HG02981 (cell line): ENCODE measurements around the gene HOXB4.

Source experiments
- ATAC-seq: cut with Tn5 transposase; IDR thresholded peaks from one replicate; pipeline ENCODE4 v1.9.1; 2021; ENCODE audit warnings: mild to moderate bottlenecking, moderate library complexity; ENCODE audit not compliant: unreplicated experiment

The HOXB4 gene

DNA sequence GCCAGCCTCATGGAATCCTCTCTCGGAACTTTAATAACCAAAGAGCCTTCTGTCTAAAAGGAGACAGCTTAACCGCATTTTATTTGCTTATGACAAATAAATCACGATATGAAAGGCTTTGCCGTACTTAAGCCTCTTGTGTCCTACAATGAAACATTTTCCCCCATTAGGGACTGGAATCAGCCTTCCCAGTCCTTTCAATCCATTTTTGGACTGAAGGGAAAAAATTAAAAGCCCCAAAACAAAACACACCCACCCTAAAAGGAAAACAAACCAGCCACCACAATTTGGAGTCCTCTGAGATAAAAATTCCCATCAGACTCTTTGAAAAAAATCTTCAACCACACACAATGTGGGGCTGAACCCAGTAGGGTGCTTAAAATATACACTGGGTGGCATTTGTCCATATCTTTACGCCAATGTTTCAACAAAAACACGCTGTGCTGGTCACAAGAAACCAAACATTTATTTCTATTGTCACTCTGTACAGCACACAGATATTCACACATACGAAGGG, 3.0 kb downstream of the HOXB4 start:
- no peak for ATAC-seq

DNA sequence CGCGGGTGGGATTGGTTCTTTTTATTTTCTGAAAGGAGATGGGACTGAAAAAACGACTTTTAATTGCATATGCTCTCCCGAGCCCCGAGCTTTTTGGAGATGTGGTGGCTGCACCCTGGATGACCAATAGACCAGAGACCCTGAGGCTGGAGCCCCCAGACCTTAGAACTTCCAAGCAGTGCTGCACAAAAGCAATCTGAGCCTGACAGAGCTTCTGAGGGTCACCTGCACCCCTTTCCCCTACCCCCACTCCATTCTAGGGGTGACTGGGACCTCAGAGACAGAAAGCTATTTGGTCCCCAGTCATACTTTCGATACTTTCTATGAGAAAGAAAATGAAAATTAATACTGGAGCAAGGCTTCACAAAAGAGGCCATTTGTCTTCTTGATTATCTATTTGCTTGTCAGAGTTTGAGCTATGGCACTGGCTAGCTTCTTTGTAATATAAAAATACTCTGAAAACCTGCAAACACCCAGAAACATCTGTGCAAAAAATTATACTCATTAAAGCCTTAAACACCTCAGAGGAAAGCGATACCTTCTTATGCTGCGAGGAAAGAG, 3.6 kb downstream of the HOXB4 start:
- ATAC-seq = no peak

DNA sequence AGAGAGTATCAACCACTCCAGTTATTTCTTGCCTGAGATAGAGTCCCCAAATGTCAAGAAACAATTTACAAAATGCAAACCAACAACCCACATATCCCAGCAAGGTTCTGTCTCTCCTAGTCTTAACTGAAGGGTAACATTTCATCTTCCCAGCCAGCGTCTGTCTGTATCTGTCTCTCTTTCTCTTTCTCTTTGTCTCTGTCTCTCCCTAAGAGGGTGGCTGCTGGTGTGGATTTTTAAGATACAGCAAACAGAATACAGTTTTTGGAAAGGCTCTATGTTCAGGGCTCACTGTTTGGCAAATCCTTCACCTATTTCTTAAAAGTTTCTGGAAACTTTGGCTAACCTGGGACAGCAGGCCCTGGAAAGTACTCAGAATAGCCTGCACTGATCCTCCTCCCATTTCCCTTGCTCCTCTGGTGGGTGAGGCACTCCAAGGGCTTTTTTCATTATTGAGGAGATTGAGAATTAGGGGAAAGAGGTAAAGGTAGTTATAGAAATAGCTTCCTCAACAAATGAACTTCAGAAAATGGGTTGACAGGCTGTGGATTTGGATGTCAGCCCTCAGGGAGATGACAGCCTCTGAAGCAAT, 6.2 kb downstream of the HOXB4 start:
- no peak for ATAC-seq

DNA sequence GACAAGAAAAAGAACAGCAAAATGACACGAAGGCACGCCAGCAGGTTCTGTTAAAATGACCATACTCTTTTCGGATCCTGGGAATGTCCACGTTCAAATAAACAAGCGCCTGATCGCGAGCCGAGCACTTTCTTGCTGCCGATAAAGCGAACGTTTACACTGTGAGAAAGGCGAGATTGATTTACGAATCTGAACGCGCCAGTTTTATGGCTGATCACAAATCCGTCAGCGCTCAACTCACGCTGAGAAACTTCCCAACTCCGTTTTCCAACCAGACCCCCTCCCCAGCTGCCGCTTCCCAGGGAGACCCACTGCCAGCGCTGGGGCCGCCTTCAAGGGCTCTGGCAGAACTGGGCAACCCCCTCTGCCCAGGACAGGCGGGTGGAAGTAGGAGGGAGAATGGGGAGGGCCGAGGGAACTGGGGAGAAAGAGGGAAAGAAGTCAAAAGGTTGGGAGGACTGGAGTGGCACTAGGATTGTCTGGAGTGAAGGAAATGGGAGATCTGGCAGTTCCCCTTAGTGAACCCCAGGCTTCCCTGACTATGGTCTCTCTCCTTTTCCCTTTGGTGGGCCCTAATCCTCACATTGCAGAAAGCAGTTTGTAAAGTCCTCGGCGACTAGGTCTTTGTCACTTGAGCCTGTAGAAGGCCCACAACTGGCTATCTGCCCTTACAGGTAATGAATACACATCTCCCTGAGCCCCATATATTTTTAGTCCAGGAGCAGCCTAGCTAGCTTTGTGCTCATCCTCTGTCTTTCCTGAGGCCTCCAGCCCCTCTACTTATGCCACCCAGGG, 6.9 kb downstream of the HOXB4 start:
- ATAC-seq = no peak

DNA sequence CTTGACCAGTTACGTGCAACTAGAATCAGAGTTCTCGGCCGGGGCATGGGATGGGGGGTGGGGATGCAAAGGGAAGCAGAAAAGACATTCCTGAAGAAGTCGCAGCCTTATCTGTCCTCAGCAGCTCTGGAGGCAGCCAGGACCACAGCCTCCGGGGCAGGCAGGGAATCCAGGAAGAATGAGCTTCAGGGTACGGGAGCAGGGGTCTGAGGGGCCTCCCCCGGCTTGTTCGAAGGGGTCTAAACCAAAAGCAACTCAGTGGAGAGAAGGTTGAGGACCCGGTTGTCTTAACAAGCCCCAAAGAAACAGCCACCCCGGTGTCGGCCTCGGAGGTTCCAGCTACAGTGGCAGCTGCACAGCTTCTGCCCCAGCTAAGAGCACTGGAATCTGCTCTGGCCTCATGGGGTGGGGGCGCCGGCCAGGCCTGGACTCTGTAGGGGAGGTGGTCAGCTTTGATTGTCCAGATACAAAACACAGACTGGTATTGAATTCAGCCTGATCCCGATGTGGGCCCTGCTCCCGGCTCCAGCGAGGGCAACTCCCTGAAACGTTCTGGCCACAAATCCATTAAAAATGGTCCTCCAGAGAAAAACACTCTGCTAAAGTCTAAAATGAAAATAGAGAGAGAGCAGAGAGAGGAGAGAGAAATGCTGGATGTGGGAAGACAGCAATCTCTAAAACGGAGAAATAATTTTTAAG, 7.7 kb downstream of the HOXB4 start:
- no peak for ATAC-seq

DNA sequence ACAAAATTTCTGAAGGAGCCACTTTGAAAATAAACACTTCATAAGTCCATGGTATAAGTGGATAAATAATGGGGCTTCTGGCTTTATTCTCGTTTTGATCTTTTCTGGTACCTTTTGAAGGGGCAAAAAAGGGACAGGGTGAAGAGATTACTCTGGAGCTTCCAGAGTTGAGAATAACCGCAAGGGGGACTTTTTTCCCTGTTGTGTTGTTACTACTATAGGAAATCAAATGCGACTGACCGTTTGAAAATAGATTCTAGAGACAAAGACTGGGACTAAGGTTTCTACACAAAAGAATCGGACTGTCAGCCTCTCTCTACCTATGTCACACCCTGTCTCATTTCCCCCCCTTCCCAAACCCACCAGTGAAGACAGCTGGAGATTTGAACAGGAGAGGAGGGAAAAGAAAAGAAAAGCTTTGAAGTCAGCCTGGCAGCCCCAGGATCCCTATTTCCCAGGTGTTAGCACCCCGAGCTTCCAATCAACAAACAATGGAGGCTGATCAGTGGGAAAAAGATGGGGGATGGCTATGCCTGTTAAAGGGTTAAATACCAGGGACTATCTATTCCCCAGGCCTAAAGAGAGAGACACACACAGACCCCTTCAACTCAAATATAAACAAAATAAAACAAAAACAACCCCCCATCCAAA, 8.4 kb downstream of the HOXB4 start:
- no peak for ATAC-seq

DNA sequence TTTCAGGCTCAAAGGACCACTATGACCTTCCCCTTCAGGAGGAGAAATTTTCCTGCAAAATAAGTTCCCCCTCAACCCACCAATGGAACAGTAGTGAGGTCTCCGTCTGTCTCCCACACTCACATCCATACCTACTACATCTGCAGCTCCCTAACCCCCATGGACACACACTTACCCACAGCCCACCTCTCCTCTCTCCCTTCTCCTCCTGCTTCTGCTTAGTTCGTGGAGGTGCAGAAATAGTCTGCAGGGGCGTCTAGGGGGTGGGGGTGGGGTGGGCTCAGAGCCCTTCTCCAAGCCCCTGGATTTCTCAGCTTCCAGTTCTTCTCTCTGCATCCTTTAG, 8.9 kb downstream of the HOXB4 start:
- ATAC-seq = no peak

DNA sequence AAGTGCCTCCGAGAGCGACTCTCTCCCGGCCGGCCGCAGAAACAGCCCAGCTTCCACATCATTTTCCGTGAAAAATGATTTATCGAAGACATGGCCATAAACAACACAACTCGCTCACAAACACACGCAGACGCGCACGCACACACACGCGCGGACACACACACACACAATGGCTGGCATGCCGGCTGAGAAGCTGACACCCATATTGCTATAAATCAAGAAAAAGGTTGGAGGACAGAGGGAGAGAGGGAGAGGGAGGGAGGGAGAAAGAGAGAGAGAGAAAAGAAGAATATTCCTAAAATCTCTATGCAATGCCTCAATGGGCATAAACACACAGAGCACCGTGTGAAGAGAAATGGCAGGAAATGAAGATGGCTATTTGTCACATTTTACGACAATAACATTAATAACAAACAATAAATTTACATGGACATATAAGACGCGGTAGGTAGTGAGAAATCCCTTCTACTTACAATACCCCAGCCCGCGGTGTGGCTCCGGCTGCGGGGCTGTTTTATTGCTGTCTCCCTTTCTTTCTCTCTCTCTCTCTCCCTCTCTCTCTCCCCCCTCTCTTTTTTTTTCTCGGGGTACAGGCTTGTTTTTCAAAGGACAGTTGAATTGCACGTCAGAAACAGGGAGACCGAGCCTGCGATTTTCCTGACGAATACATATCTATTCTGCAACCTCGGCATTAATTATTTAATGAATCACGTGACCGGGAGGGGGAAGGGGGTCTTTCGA, 9.5 kb downstream of the HOXB4 start:
- no peak for ATAC-seq

DNA sequence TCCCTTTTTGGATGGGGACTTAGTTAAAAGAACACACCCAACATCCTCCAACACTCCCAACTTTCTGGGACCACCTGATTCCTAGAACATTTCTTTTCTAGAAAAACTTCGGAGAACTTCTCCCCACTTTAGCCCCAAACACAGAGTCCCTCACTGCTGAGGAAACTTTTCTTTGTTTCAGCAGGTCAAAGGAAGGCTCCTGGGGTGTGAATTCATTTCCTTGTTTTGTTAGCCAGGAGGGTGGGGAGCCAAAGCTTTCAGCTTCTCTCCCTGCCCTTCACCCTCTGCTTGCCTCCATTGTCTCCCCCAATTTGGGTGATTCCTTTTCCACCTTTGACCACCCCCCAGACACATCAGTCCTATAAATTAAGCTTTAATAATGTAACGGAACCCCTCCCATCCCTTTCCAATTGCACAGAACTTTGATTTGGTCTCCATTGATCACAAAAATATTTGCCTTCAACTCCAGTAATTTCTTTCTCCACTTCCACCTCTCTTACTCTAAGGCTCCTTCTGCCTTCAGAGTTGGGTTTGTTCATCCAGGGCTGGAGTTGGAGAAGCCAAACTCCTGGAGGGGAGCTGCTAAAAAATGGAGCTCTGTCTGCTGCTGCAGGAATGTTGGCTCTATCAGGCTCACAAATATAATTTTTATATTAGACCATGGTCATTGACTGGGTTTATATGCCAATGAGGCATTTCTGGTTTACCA, 10.3 kb downstream of the HOXB4 start:
- ATAC-seq = no peak

DNA sequence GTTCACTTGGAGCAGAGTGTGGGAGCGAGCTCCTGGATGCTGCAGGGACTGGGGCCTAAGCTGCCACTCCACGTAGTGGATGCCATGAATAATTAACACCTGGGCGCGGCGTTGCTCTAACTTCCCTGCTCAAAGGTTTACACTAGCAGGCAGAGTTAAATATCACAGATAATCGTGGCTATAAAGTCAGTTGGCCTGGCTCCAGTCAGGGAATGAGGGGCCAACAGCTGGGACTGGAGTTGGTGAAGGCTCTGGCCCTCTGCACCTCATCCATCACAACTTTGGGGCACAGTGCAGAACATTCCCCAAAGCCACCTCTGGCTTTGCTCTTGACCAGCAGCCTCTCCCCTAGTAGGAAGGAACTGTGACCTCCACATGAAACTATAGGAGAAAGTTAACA, 10.9 kb downstream of the HOXB4 start:
- no peak for ATAC-seq

DNA sequence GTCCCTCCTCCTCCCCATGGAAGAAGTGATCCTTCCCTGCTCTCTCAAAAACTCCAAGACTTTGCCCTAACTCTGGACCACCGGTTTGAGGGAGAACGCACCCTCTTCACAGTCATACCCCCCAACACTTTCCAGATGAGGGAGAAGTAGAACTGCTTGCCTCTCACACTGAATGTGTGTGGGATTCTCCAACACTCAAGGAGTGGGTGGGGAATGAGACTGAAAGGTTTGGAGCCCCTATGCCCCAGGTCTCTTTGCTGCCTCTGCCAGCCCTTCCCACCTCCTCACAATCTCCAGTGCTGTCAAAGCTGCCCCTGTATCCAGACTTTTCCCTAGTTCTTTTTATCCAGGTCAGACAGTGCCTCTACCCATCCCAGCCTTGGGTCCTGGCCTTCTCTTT, 11.4 kb downstream of the HOXB4 start:
- ATAC-seq = no peak

DNA sequence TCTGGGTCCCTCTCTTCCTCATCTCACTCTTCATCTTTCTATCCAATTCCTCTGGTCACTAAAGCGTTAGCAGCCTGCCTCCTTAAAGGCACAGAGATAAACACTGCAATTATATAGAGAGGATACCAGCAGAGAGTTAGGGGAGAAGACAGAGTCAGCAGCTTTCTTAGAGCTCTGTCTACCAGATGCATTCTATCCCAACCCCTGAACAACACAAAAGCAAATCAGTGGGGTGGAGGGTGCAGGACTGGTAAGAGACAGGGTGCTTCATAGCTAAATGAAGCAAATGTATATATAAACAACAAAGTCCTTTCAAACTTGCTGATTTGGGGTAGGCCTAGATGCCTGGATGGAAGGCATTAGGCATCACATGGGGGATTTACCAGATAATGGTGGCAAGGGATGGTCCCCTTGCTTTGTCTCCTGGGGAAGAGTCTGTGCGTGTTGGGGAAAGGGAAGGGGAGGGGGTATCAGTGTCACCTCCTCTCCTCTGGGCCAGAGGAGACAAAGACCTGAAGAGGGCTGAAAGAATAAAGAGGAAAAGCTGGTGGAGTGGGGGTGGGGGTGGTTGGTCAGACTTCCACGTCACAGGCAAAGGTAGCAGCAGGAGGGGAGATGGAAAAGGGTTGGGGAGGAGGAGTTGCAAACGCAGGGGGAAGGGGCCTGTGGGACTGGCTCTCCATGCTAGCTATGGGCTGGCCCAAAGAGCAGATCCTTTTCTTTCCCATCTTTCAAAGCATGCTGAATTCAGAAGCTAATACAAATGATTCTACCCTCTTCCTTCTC, 12.0 kb downstream of the HOXB4 start:
- no peak for ATAC-seq

DNA sequence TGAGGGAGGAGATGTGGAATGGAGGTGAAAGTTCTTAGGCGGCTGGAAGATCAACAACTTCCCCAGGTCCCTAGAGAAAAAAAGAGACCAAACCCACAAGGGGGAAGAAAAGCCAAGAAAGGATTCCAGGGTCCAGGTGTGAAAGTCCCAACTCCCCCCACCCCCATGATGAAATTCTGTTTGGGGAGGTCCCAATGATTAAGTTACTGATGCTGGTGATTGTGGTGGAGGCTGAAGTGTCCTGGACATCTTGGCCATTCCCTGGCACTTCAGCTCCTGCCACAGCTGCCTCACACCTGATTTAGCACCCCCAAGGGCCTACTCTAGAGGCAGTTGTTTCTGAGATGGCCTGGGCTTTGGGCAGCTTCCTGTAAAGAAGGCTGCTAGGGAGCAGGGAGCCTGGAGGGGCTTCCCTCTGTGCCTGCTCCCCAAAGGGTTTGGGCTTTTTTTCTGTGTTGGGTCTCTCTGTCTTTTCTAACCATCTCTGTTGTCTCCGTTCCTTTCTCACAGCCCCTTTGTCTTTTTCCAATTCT, 13.1 kb downstream of the HOXB4 start:
- no peak for ATAC-seq

DNA sequence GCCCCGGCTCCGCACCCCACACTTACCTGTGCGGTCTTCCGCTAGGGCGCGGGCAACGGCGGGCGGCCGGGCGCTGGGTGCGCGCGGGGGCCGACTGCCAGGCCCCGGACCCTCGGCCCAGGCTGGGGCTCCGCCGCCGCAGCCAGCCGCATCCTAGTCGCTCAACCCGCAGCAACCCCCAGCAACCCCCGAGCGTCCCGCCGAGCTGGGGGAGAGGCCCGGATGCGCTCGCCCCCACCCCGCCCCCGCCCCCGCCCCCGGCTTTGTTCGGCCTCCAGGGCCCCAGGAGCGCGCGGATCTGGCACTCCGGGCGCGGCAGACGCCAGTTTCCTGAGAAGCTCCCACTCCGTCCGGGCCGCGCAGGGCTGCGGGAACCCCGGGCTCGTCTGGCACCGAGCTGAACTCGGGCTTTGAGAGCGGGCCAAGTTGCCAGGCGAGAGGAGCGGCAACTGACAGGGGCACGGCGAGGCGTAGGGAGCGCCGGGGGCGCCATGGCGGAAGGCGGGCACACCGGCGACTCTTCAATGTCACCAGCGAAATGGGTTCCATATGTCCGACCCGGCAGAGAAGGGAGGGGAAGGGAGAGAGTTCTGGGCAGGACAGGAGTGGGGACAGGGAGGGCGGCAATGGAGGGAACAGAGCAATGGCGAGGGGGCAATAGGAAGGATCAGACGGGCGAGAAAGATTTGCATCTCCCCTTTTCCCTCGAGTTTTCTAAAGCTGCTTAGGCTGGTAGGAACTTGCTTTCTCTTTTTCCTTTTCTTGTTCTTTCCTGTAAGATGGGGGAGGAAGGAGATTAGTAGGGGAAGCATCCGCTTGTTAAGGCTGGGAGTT, 13.7 kb downstream of the HOXB4 start:
- ATAC-seq = no peak

DNA sequence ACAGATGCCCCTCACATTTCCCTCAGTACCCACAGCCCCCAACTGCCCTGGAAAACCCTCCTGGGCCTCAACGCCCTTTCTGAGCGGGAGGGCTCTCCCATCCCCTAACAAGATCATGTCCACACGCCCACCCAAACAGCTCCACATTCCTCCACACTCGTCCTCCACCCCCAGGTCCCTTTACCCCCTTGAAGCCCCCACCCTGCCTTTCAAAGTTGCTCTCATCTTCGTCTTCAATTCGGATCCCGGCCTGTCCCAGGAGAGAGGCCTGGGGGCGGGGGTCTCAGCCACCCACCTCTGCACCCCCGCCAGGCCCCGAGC, 14.3 kb downstream of the HOXB4 start:
- no peak for ATAC-seq

DNA sequence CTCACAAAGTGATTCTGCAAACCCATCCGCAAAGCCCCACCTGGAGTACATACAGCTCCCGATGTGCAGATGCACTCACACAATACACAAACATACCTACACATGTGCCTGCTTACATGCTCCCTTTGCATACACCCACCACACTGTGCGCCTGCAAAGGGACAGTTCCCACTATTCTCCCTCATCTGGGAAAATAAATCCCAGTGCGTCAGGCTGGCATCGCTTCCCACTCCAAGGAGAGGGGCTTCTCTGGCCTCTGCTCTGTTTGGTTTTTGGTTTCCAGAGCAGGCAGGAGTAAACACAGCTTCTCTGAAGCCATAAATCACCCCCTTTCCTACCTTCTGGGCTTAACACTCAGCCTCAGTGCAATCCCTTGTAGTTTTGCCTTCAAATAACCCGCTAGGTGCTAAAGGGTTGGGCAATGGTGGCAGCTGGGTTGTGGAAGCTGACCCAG, 14.7 kb downstream of the HOXB4 start:
- ATAC-seq = no peak

DNA sequence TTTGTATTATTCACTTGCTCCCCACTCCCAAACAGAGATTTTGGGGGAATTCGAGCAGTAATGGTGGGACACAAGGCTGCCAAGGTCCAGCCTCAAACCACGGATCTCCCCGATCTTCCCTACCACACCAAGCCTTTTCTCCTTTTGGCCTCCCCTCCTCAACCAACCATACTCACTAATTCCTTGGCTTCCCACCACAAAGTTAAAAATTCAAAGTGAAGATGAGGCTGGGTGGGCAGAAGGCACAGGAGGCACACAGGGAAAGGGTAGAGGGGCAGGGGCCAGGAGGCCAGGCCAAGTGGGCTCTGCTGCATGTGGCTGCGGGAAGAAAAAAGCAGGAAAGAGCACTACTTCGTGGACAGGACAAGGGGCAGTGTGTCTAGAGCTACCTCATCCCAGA, 15.2 kb downstream of the HOXB4 start:
- no peak for ATAC-seq
